Head of caudate nucleus (tissue), 42 donors: Measurements from ENCODE around the gene LRP5.
"Not testable (repeated sequence)": the region's sequence is repeated elsewhere in the genome, so short reads cannot be mapped to it uniquely, and the experiment has no call there.

Experiments used
- DNase-seq, 42 donors: peaks; one replicate each; pipeline versions ENCODE4 v3.0.0 to v3.0.0-alpha.2; 2020 to 2021; ENCODE audit warnings: mixed read lengths in 7 of 42
- intact Hi-C: fragments of 100-400 bp; cut with DNase I; formaldehyde crosslinking; loops from one replicate; pipeline ENCODE4 v1.15.0; 2022

The LRP5 gene

GRCh38 chr11:68275721-68276507 lies 36.5 kb upstream of the LRP5 start:
- intact Hi-C loops: no loop called here
- no peak for DNase-seq

DNA sequence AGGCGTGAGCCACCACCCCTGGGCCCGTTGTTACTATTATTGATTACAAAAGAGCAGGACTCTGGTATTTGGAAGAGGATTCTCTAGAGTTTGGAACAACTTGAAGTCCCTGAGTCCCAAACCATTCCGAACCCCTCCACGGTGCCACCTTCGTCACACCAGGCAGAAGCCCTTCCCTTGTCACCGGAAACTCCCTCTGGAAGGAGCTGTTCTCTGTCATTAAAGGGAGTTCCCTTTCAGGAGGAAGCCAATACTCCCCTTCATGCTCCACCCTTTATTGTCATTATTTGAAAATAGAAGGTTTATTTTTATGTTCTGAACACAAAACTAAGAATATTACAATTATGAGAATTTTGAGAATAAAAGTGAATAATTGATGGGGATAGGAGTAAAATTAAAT lies 35.5 kb upstream of the LRP5 start:
- DNase-seq: no peak
- intact Hi-C loops: no loop called here

- DNase-seq: no peak
- intact Hi-C loops: no loop called here
Measured at GRCh38 chr11:68279676-68280075, 32.7 kb upstream of the LRP5 start.

- DNase-seq: no peak
- intact Hi-C loops: no loop called here
Measured at GRCh38 chr11:68282141-68282860, 30.1 kb upstream of the LRP5 start.

GRCh38 chr11:68282861-68283230 lies 29.5 kb upstream of the LRP5 start:
- no peak for DNase-seq
- intact Hi-C loops: no loop called here

GRCh38 chr11:68284588-68284987 lies 27.8 kb upstream of the LRP5 start:
- DNase-seq, intact Hi-C loops: not testable (repeated sequence)

DNA sequence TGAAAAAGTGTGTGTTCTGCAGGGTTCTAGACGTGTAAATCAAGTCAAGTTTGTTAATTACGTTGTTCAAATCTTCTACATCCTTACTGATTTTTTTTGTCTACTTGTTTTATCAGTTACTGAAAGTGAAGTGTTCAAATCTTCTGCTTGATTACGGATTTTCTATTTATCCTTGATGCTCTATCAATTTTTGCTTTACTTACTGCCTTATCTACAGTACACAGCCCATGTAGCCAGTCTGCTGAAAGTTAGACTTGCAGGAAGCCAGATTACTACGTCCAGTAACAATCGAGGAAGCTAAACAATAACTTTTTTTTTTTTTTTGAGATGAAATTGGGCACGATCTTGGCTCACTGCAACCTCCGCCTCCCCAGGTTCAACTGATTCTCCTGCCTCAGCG lies 25.0 kb upstream of the LRP5 start:
- intact Hi-C loops: no loop called here
- no peak for DNase-seq

DNA sequence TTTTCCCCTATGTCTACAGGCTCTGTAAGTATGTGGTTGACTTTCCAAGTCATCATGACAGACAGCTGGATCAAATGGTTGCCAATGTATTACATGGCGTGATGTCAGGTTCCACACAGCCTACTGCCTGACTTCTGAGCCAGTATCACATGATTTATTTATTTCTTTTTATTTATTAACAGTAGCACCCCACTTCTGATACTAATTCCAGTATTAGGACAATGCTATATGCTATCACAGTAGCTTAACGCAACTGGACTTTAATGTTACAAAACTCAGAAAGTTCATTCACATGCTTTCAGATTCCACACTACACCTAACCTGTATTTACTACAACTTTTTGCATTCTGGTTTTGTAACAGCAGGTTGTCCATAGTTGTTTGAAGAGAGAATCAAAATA lies 22.9 kb upstream of the LRP5 start:
- DNase-seq: no peak

GRCh38 chr11:68293708-68294107 lies 18.7 kb upstream of the LRP5 start:
- DNase-seq: no peak
- intact Hi-C loops: loop anchor here (10.0 kb wide), 1 partner anchor 79 kb away; the partner anchor contains the start of gene KMT5B

More for the DNA sequence above, 22.9 kb upstream of the LRP5 start:
- intact Hi-C loops: no loop called here

DNA sequence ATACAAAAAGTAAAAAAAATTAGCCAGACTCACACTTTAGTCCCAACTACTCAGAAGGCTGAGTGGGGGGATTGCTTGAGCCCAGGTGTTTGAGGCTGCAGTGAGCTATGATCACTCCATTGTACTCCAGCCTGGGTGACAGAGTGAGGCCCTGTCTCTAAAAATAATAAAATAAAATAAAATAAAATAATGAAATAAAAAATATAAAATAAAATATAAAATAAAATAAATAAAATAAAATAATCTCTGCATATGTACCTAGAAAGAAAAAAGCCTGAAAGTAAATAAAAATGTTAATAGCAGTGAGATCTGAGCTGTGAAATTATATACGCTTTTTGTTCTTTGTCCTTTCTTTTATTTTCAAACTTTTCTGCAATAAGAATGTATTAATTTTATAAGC lies 17.1 kb upstream of the LRP5 start:
- peak in 1 of 42 donors; percentile 14 for DNase-seq
- intact Hi-C loops: loop anchor here (5.0 to 10.0 kb wide), 2 partner anchors 38 to 80 kb away; partner anchors contain the start of gene KMT5B

DNA sequence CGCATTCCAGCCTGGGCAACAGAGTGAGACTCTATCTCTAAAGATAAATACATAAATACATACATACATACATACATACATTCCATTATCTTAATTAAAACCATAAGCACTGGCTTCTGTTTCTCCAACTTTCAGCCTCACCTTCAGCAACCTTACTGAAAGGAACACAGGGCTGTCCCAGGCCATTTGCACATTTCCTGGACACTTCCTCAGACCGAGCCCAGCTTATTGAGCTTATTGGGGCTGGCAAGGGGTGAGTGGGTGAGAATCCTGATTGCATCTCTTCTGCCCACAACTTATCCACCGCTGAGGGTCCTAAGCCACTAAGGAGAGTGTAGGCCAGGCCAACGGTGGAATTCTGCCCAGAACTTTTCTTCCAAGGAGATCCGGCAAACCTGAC lies 16.5 kb upstream of the LRP5 start:
- intact Hi-C loops: loop anchor here (5.0 to 10.0 kb wide), 2 partner anchors 39 to 81 kb away; partner anchors contain the start of gene KMT5B
- no peak for DNase-seq

DNA sequence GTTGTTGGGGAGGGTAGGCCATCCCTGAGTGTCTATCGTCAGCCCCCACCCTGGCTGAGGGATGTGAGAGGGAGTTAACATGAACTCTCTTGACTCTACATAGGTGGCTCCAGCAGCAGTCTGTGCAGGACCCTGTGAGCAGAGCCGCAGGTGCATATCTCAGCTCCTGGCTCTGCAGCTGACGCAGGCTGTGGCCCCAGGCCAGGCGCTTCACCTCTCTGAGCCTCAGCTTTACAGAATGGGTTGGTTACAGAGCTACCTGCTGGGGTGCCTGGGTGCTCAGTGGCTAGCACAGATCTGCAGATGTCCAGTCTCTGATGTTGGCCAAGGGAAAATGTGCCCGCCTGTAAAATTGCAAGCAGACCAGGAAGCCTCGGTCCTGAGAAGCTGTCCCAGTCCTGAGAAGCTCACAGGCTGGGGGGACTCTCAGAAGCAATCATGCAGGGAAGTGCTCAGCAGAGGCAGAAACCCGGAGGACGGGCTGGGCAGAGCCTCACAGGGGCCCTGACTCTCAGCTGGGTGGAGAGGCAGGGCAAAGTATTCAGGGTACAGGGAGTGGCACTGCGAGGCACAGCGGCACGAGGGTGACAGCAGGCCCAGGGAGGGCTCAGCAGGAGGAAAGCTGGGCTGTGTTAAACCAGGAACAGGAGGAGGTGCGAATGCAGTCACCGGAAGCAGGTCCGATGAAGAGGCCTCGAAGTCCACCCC lies 15.9 kb upstream of the LRP5 start:
- DNase-seq: peak in 1 of 42 donors; percentile 13
- intact Hi-C loops: loop anchor here (5.0 to 10.0 kb wide), 2 partner anchors 39 to 82 kb away; partner anchors contain the start of gene KMT5B

GRCh38 chr11:68297052-68297378 lies 15.4 kb upstream of the LRP5 start:
- peak in 1 of 42 donors; percentile 7 for DNase-seq

GRCh38 chr11:68297494-68297811 lies 14.9 kb upstream of the LRP5 start:
- intact Hi-C loops: loop anchor here (5.0 to 10.0 kb wide), 2 partner anchors 40 to 83 kb away; partner anchors contain the start of gene KMT5B
- no peak for DNase-seq

More at GRCh38 chr11:68297052-68297378, 15.4 kb upstream of the LRP5 start:
- intact Hi-C loops: loop anchor here (5.0 to 10.0 kb wide), 2 partner anchors 40 to 82 kb away; partner anchors contain the start of gene KMT5B

DNA sequence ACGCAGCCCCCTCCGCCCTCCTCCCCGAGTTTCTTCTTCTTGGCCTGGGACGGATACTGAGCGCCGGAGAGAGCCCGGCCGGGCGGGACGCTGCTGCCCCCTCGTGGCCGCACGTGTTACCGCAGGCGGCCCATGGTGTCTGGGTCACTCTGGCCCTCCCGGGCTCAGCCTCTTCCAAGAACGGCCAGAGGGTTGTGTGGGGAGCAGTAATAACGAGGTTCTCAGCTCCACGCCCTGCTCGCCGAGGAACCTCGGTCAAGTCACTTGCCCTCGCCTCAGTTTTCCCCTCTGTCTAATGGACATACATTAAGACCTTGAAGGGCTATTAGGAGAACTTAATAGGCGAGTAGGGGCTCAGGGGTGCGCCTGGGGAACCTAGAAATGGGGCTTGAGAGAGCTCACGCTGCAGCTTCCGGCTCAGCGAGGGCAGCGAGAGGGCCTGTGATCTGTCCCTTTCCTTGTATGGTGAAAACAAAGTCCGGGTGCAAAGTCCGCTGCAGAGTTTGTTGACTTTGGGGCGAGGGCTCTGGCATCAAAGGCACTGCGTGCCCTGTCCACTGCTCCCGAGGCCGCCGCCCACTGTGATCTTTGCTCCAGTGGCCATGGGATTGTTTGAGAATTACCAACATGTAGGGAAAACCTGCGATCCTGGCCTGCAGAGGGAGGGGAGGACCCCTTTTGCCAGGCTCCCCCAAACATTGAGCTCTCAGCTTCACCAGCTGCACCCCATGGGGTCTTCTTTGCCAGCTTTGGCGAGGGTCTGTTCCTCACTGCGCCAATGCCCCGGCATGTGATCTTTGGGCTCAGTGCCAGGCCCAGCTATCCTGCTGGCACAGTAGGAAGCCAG lies 14.4 kb upstream of the LRP5 start:
- intact Hi-C loops: loop anchor here (5.0 to 10.0 kb wide), 2 partner anchors 41 to 83 kb away; partner anchors contain the start of gene KMT5B
- peak; percentile 30 to 92 (median 80) for DNase-seq

- intact Hi-C loops: loop anchor here (5.0 to 10.0 kb wide), 2 partner anchors 42 to 84 kb away; partner anchors contain the start of gene KMT5B
- DNase-seq: peak in 1 of 42 donors; percentile 22
Measured at GRCh38 chr11:68298659-68299516, 13.5 kb upstream of the LRP5 start.

DNA sequence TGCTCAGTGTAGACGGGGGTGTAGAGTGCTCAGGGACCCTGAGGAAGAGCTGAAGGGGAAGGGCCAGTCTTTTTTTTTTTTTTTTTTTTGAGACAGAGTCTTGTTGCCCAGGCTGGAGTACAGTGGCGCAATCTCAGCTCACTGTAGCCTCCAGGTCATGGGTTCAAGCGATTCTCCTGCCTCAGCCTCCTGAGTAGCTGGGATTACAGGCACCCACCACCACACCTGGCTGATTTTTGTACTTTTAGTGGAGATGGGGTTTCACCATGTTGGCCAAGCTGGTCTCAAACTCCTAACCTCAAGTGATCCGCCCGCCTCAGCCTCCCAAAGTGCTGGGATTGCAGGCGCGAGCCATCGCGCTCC lies 12.9 kb upstream of the LRP5 start:
- intact Hi-C loops: loop anchor here (5.0 to 10.0 kb wide), 2 partner anchors 42 to 85 kb away; partner anchors contain the start of gene KMT5B
- not testable (repeated sequence) for DNase-seq
